WTC11 (cell line): ENCODE results near the gene CLDN5. TPM values are rescaled to one million over a fixed set of nuclear protein-coding genes. Genes with fewer than 3 reads are reported as not detected.

Source experiments
- ATAC-seq: fragments of 200-7000 bp; cut with Tn5 transposase; 2 replicates; pipeline ENCODE4 v1.10.0; 2021; ENCODE audit warnings: mild to moderate bottlenecking, moderate library complexity
- CTCF ChIA-PET: fragments of 300-600 bp; sonication (Branson Sonifier 250); formaldehyde crosslinking; loops from one replicate; lab custom pipeline; 2021; ENCODE audit warnings: antibody characterized with exemption; lab: Charles Lee
- POLR2A ChIA-PET: fragments of 350-600 bp; sonication (Branson Sonifier 250); formaldehyde crosslinking; loops from one replicate; lab custom pipeline; 2021; ENCODE audit warnings: antibody characterized with exemption; lab: Charles Lee
- DNase-seq: peaks from one replicate; pipeline ENCODE4 v3.0.0; 2021; ENCODE audit warnings: low spot score
- H3K27ac Mint-ChIP-seq: 2 replicates; pipeline ENCODE4 v1.8.0; 2021; ENCODE audit warnings: mixed read lengths
- H3K27me3 Mint-ChIP-seq: 2 replicates; pipeline ENCODE4 v1.8.0; 2021; ENCODE audit warnings: low read depth, mild to moderate bottlenecking, moderate library complexity, mixed read lengths
- H3K36me3 Mint-ChIP-seq: 2 replicates; pipeline ENCODE4 v1.8.0; 2021; ENCODE audit warnings: mixed read lengths
- H3K4me1 Mint-ChIP-seq: 2 replicates; pipeline ENCODE4 v1.8.0; 2022; ENCODE audit warnings: mixed read lengths
- H3K4me3 Mint-ChIP-seq: 2 replicates; pipeline ENCODE4 v1.8.0; 2021; ENCODE audit warnings: mild to moderate bottlenecking, moderate library complexity, mixed read lengths
- H3K9me3 Mint-ChIP-seq: 2 replicates; pipeline ENCODE4 v1.8.0; 2021; ENCODE audit warnings: mixed read lengths
- AR ChIP-seq: fragments of 250-450 bp; sonication (Bioruptor Pico); IDR thresholded peaks from 2 replicates; pipeline ENCODE4 v1.9.0; 2021; ENCODE audit warnings: mild to moderate bottlenecking
- ATF1 ChIP-seq: sonication (generic); formaldehyde crosslinking; IDR thresholded peaks from 2 replicates; pipeline ENCODE4 v1.8.1; 2023; ENCODE audit warnings: mild to moderate bottlenecking, moderate library complexity, missing genetic modification reagents
- CREB1 ChIP-seq: sonication (generic); formaldehyde crosslinking; IDR thresholded peaks from 2 replicates; pipeline ENCODE4 v1.8.0; 2023; ENCODE audit warnings: mild to moderate bottlenecking, missing genetic modification reagents
- CTCF ChIP-seq: fragments of 200-600 bp; IDR thresholded peaks from 2 replicates; pipeline ENCODE4 v1.8.0; 2022; ENCODE audit warnings: antibody characterized with exemption
- E2F1 ChIP-seq: sonication (generic); formaldehyde crosslinking; IDR thresholded peaks from 2 replicates; pipeline ENCODE4 v1.8.0; 2022; ENCODE audit warnings: mild to moderate bottlenecking, missing genetic modification reagents
- E2F4 ChIP-seq: sonication (generic); formaldehyde crosslinking; IDR thresholded peaks from 2 replicates; pipeline ENCODE4 v1.8.1; 2022; ENCODE audit warnings: low read depth, mild to moderate bottlenecking, moderate library complexity, missing genetic modification reagents, borderline replicate concordance
- EMX1 ChIP-seq: fragments of 250-450 bp; sonication (Bioruptor Pico); IDR thresholded peaks from 2 replicates; pipeline ENCODE4 v1.8.0; 2021; ENCODE audit warnings: mild to moderate bottlenecking
- FOXJ3 ChIP-seq: sonication (generic); formaldehyde crosslinking; IDR thresholded peaks from 2 replicates; pipeline ENCODE4 v1.9.0; 2021; ENCODE audit warnings: missing genetic modification reagents, mild to moderate bottlenecking, borderline replicate concordance
- GRHL2 ChIP-seq: fragments of 250-450 bp; sonication (Bioruptor Pico); IDR thresholded peaks from 2 replicates; pipeline ENCODE4 v1.8.0; 2022; ENCODE audit warnings: mild to moderate bottlenecking, moderate library complexity; ENCODE audit not compliant: insufficient replicate concordance, severe bottlenecking
- HMGA2 ChIP-seq: fragments of 250-450 bp; sonication (Bioruptor Pico); IDR thresholded peaks from 2 replicates; pipeline ENCODE4 v1.4.0; 2021; ENCODE audit warnings: mild to moderate bottlenecking, moderate library complexity
- JAZF1 ChIP-seq: fragments of 250-450 bp; sonication (Bioruptor Pico); IDR thresholded peaks from 2 replicates; pipeline ENCODE4 v1.9.0; 2021; ENCODE audit warnings: moderate library complexity, mild to moderate bottlenecking, inconsistent platforms
- JUN ChIP-seq: sonication (generic); formaldehyde crosslinking; IDR thresholded peaks from 2 replicates; pipeline ENCODE4 v1.8.0; 2023; ENCODE audit warnings: mild to moderate bottlenecking, missing genetic modification reagents
- MAX ChIP-seq: sonication (generic); formaldehyde crosslinking; IDR thresholded peaks from 2 replicates; pipeline ENCODE4 v1.8.0; 2022; ENCODE audit warnings: mild to moderate bottlenecking, missing genetic modification reagents
- NFYB ChIP-seq: sonication (generic); formaldehyde crosslinking; conservative IDR thresholded peaks from 2 replicates; pipeline ENCODE4 v1.8.0; 2022; ENCODE audit warnings: low read depth, missing genetic modification reagents
- NR2C2 ChIP-seq: sonication (generic); formaldehyde crosslinking; IDR thresholded peaks from 2 replicates; pipeline ENCODE4 v1.8.0; 2022; ENCODE audit warnings: mild to moderate bottlenecking, missing genetic modification reagents
- RORB ChIP-seq: fragments of 250-450 bp; sonication (Bioruptor Pico); IDR thresholded peaks from 2 replicates; pipeline ENCODE4 v1.9.0; 2021; ENCODE audit warnings: mild to moderate bottlenecking
- SMAD3 ChIP-seq: sonication (generic); formaldehyde crosslinking; IDR thresholded peaks from 2 replicates; pipeline ENCODE4 v1.8.0; 2022; ENCODE audit warnings: missing genetic modification reagents, mild to moderate bottlenecking, borderline replicate concordance
- TEAD4 ChIP-seq: sonication (generic); formaldehyde crosslinking; IDR thresholded peaks from 2 replicates; pipeline ENCODE4 v1.8.0; 2022; ENCODE audit warnings: mild to moderate bottlenecking, missing genetic modification reagents
- USF1 ChIP-seq: sonication (generic); formaldehyde crosslinking; IDR thresholded peaks from 2 replicates; pipeline ENCODE4 v1.8.0; 2022; ENCODE audit warnings: mild to moderate bottlenecking, missing genetic modification reagents
- ZBTB43 ChIP-seq: sonication (generic); formaldehyde crosslinking; IDR thresholded peaks from 2 replicates; pipeline ENCODE4 v1.8.1; 2023; ENCODE audit warnings: mild to moderate bottlenecking, missing genetic modification reagents
- ZNF219 ChIP-seq: sonication (generic); formaldehyde crosslinking; IDR thresholded peaks from 2 replicates; pipeline ENCODE4 v1.8.0; 2023; ENCODE audit warnings: missing genetic modification reagents, mild to moderate bottlenecking, borderline replicate concordance
- ZNF232 ChIP-seq: sonication (generic); formaldehyde crosslinking; IDR thresholded peaks from 2 replicates; pipeline ENCODE4 v1.8.0; 2022; ENCODE audit warnings: mild to moderate bottlenecking, missing genetic modification reagents
- ZNF317 ChIP-seq: sonication (generic); formaldehyde crosslinking; IDR thresholded peaks from 2 replicates; pipeline ENCODE4 v1.8.1; 2023; ENCODE audit warnings: low read depth, mild to moderate bottlenecking, moderate library complexity, missing genetic modification reagents, borderline replicate concordance
- ZNF671 ChIP-seq: fragments of 250-450 bp; sonication (Bioruptor Pico); IDR thresholded peaks from 2 replicates; pipeline ENCODE4 v1.8.0; 2021; ENCODE audit warnings: mild to moderate bottlenecking
- total RNA-seq: library from RNA; stranded (reverse); gene quantifications from 3 replicates; pipeline ENCODE4 v1.2.3, GENCODE V29; 2021

CLDN5 gene
- total RNA-seq, 1 experiment from 2014 or later: 1.0 TPM

- TF ChIP-seq ZBTB43 (CRISPR knock-in tag): no peak
- no peak for TF ChIP-seq RORB (CRISPR knock-in tag)
- no peak for TF ChIP-seq MAX (CRISPR knock-in tag)
These were observed 13.3 kb downstream of the CLDN5 start (continued) for GRCh38 chr22:19510919-19511341.

GRCh38 chr22:19509923-19510322, 14.3 kb downstream of the CLDN5 start:
- ATAC-seq (no peak), DNase-seq (no peak)
- H3K4me1 Mint-ChIP-seq: 0 out of 2 replicates have a peak, but pooled peaks cover 2% of the 10 kb centered on the region
- ChIA-PET POLR2A (no interaction called here), CTCF (no interaction called here)
- no peaks in the 10 kb centered on the region for H3K27me3 Mint-ChIP-seq
- TF ChIP-seq USF1 (CRISPR knock-in tag): no peak
- no peak for TF ChIP-seq JUN (CRISPR knock-in tag)
- no peak for TF ChIP-seq NR2C2 (CRISPR knock-in tag)
- TF ChIP-seq FOXJ3 (CRISPR knock-in tag): no peak
- TF ChIP-seq EMX1 (CRISPR knock-in tag): no peak
- no peak overlapping the region for H3K27ac Mint-ChIP-seq
- peaks cover 45% of the 10 kb centered on the region for H3K36me3 Mint-ChIP-seq
- H3K9me3 Mint-ChIP-seq: no peaks in the 10 kb centered on the region
- H3K4me3 Mint-ChIP-seq: no peak overlapping the region

GRCh38 chr22:19509191-19509590, 15.0 kb downstream of the CLDN5 start:
- no peaks in the 10 kb centered on the region for H3K9me3 Mint-ChIP-seq
- H3K27ac Mint-ChIP-seq: no peak overlapping the region
- ATAC-seq (no peak), DNase-seq (no peak)
- H3K27me3 Mint-ChIP-seq: no peaks in the 10 kb centered on the region
- POLR2A ChIA-PET: no interaction called here
- no peaks in the 10 kb centered on the region for H3K4me1 Mint-ChIP-seq
- H3K36me3 Mint-ChIP-seq: peaks cover 40% of the 10 kb centered on the region
- no peak overlapping the region for H3K4me3 Mint-ChIP-seq
- CTCF ChIA-PET: no interaction called here
- no peak for TF ChIP-seq ZNF317
- TF ChIP-seq E2F4 (CRISPR knock-in tag): no peak
- TF ChIP-seq NR2C2 (CRISPR knock-in tag): no peak
- TF ChIP-seq HMGA2 (CRISPR knock-in tag): no peak
- TF ChIP-seq ZNF232 (CRISPR knock-in tag): no peak
- no peak for TF ChIP-seq GRHL2 (CRISPR knock-in tag)
- no peak for TF ChIP-seq TEAD4 (CRISPR knock-in tag)
- no peak for TF ChIP-seq ZNF671 (CRISPR knock-in tag)
- TF ChIP-seq CREB1 (CRISPR knock-in tag): no peak
- no peak for TF ChIP-seq ZNF219 (CRISPR knock-in tag)
- no peak for TF ChIP-seq E2F1 (CRISPR knock-in tag)
- TF ChIP-seq AR (CRISPR knock-in tag): no peak
- TF ChIP-seq SMAD3 (CRISPR knock-in tag): no peak
- TF ChIP-seq ATF1 (CRISPR knock-in tag): no peak
- no peak for TF ChIP-seq CTCF
- TF ChIP-seq NFYB (CRISPR knock-in tag): no peak
- TF ChIP-seq JAZF1 (CRISPR knock-in tag): no peak
